ENCODE results near the gene DLL1.
"Not testable (repeated sequence)": the region's sequence is repeated elsewhere in the genome, so short reads cannot be mapped to it uniquely, and the experiment has no call there.

DLL1 gene

DNA sequence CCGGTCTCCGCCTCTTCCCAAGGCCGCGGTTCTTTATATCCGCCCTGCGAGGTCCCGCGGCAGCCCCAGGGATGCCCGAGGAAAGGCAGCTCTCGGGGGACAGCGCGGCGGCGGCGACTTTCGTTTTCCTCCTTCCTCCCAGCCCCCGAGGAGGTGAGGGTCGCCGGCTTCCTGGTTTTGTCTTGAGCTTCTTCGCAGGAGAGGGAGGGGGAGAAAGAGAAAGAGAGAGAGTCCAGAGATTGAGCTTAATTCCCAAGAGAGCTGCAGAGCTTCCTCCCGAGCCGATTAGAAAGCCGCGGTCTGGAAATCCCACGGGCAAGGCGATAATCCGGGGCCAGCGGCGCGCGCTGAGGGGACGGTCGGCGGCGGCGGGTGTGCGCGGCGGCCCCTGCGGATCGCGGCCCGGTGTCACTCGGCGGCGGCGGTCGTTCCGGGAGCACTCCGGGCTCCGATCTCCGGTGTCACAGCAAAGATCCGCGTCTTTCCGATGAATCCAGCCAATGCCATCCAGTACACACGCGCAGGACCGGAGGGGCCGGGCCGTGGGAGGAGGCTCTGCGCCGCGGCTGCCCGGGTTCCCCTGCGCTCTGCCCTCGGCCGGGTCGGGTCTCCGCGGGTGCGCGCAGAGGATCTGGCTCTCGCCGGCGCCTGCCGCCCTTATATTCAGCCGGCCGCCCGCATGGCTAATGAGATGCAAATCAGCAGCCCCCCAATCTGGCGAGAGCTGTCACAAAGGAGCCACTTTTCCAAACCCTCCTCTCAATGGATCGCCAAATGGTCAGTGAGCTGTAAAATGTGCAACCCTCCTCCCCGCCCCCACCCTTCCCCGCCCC lies at the start of gene DLL1:
Gene DLL1 (minus strand): TSS at position 783 of the 833 bp plus-strand sequence. CDS start 939 bp downstream, outside the sequence.
- no peak for DNase-seq

DNA sequence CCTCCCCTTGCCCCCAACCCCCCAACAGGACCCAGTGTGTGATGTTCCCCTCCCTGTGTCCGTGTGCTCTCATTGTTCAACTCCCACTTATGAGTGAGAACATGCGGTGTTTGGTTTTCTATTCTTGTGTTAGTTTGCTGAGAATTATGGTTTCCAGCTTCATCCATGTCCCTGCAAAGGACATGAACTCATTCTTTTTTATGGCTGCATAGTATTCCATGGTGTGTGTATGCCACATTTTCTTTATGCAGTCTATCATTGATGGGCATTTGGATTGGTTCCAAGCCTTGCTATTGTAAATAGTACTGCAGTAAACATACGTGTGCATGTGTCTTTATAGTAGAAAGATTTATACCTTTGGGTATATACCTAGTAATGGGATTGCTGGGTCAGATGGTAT lies 44.3 kb upstream of the DLL1 start:
- DNase-seq: not testable (repeated sequence)

- no peak for DNase-seq
Measured at GRCh38 chr6:170329321-170329720, 38.4 kb upstream of the DLL1 start.

GRCh38 chr6:170317718-170318117 lies 26.8 kb upstream of the DLL1 start:
- no peak for DNase-seq

GRCh38 chr6:170317076-170317475 lies 26.2 kb upstream of the DLL1 start:
- no peak for DNase-seq

DNA sequence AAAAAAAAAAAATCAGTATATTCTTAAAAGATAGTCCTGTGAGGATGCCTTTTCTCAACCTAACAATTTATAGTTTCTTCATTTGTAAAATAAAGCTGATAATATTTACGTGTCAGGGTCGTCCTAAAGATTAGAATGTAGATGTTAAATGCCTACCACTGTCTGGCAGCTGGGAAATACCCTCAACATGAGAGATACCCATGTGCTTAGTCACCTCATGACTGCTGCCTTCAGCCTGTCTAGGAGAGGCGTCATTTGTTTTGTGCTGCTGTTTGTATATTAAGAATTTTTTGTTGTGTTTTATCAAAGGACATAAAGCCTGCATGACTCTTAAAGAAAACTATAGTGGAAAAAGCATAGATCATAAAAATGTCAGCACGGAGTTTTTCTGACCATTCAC lies 25.2 kb upstream of the DLL1 start:
- DNase-seq: no peak

- no peak for DNase-seq
Measured at GRCh38 chr6:170314983-170315382, 24.1 kb upstream of the DLL1 start.

GRCh38 chr6:170313716-170314295 lies 22.9 kb upstream of the DLL1 start:
- no peak for DNase-seq

- no peak for DNase-seq
Measured at GRCh38 chr6:170312876-170313275, 22.0 kb upstream of the DLL1 start.

DNA sequence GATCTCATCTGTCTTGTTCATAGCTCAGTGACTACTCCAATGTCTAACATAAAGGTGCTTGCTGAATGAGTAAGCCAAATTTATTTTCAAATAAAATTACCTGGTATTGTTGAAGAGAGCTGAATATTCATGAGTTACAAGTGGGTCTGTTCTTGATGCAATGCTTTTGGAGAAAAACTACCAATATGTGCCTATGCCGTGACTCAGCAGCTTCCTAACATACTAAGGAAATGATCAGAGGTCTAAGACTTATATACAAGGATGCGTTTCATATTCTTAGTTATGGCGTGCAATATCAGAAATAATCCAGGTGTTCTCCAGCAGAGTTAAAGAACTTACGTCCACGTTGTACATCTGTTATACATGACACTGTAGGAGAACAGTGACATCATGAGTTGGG lies 20.8 kb upstream of the DLL1 start:
- DNase-seq: no peak

DNA sequence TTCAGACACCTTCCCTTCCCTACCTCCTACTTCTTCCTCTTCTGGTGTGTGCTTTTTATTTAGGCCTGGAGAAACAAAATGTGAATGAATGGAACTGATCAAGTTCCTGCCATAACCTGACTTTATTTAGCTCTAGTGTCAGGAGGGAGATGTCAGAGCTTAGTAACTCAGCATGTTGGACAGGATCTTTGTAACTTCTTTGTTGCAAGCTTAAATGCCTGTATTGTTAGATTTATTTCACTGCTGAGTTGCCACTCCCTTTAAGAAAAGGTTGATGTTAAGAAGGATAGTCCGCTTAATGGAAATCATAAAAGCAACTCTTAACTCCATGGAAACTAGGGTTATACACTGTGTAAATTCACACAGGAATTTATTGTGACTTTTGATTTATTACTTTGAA lies 17.9 kb upstream of the DLL1 start:
- DNase-seq: no peak

DNA sequence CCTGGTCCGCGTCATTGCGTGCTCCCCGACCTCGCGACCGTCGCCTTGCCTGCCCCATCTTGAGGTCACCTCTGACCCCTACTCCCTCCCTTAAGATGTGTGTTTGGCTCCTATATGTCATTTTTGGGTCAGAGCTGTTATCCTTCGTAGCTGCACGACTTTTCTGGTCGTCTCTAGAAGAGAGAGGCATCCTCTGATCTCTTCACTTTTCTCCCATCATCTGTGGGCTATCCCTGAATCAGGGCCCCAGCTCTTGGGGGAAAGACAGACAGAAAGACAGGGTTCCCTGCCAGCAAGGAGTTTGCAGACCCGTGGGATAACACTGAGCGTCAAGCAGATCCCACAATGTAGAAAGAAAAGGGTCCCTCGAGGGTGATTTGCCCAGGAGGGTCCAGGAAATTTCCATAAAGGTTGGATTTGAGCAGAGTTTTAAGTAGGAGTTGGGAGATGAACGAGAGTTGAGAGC lies 16.2 kb upstream of the DLL1 start:
- DNase-seq: no peak

DNA sequence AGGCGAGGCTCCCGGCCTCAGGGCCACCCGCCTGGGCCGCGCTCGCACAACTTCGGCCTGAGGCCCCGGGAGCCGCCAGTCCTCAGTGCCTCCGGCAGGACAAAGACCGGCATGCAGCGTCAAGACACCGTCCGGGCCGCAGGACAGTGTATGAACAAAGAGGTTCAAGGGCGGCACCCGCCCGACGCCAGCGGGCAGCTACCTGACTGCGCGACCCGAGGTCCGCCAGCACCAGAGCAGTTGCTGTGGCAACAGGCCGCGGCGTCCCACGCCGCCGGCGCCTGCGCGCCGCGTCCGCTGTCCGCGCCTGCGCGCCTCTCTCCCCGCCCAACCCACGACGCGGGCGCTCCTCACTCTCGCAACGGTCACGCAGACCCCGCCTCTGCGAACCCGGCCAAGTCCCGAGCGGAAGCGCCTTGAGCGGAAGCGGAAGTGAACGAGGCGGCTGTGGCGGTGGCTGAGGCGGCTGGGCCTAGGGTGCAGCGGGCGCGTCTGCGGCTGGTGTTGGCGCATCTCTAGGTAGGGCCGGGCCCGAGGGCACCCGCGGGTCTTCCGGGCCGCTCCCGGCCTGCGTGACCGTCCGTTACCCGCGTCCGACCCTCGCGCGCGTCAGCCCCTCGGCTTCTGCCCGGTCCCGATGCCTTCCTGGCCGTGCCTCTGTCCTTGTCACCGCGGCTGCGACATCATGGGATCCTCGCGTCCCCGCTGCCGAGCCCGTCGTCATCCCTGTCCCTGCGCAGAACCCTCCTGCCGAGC lies 15.6 kb upstream of the DLL1 start, which contains the start of gene FAM120B:
Gene FAM120B (plus strand): TSS at position 435 of the 756 bp plus-strand sequence. CDS start 10,633 bp downstream, outside the sequence.
- peak; percentile 86 to 96 (median 92) for DNase-seq

- DNase-seq: no peak
Measured at GRCh38 chr6:170305805-170306323, 15.0 kb upstream of the DLL1 start.

DNA sequence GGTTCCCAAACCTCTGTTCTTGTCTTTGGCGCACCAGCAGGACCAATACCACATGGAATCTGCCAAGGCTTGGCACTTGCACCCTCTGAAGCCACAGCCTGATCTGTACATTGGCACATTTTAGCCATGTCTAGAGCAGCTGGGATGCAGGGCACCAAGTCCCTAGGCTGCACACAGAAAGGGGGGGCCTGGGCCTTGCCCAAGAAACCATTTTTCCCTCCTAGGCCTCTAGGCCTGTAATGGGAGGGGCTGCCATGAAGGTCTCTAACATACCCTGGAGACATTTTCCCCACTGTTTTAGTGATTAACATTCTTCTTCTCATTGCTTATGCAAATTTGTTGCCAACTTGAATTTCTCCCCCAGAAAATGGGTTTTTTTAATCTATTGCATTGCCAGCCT lies 10.3 kb upstream of the DLL1 start:
- DNase-seq: no peak

DNA sequence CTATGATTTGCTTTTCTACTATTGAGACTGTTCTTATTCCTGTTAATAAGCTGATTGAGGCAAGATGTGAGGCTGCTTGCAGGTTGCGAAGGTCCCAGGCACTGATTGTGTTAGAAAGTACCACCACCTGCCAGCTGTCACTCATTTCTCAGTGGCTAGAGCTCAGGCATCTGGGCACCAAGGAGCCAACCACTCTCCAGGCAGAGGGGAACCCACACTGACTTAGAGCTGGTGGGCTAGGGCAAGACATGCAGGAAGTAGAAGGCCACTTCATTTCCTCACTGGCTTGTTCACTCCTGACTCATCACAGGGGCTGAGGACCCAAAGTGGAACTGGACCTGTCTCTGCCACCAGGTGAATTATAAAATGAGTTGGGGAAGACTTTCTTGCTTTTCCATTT lies 7.8 kb upstream of the DLL1 start:
- no peak for DNase-seq

DNA sequence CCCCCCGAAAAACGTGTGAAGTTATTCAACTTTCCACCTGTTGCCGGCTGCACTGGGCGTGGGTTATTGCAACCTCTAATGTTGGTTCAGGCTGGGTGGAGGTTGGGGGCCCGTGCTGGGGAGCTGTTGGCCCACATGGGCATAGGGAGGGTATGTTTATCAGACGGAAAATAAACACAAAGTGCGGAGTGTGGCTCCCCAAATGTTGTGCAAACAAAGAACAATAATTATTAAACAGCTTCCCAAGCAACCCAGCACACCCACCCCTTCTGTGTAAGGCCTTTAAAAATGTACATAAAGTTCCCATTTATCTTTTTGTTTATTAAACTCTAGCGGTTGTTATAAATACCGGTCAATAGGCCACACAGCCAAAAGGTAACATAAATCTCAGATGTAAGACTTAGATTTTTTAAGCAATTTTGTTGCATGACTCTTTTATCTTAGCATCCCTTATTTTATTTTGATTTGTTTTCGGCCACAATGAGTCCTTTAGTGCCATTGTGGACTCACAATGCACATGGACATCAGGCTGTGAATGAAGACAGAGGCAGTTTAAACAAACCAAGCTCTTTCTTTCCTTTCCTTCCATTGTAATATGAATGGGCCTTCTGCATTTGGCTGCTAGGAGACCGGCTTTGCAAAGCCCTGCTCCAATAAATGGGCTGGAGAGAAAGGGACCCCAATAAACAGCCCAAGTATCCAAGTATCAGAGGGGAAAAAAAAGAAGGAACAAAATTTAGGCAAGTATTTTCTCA lies 6.9 kb upstream of the DLL1 start:
- no peak for DNase-seq

DNA sequence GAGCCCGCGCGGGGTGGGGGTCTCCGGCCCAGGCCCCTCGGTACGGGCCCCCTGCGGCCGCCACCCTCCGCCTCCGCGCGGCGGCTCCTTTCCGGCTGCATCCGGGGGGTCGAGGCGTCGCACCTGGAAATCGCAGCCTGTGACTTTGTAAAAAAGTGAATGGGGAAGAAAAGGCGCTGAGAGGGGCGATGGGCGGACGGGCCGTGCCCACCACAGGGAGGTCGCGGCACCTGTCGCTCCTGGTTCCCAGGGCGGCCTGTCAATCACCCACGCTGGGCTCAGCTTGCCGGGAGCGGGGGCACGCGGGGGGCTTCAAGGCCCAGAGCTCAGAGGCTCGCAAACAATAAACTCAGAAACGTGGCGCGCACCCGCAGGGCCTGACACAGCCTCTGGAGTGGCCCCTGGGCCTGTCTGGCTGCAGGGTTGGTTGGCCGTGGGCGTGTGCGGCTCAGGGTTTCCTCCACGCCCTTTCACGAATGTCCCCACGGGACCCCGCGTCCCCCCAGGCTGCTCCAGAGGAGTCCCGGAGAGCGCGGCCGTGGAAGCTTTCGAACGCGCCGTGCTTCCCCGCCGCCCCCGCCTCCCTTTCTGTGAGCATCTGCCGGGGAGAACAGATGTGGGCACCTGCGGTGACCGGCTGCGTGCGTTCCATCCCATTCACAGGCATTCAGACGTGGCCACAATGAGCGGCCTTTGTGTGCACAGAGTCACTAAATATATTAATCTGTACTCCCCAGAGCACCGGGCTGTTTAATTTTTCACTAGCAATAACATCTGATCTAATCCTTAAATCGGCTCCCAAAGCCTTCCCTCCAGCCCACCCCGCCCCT lies 6.1 kb upstream of the DLL1 start:
- DNase-seq: no peak

- no peak for DNase-seq
Measured at GRCh38 chr6:170296423-170296745, 5.5 kb upstream of the DLL1 start.

GRCh38 chr6:170295510-170296422 lies 4.9 kb upstream of the DLL1 start:
- peak in 2 of 4 experiments; percentile 36 to 45 for DNase-seq

Data from activated CD4-positive, CD25-positive, alpha-beta regulatory T cell (primary cell).